HL-60 (cell line): ENCODE data around the gene PRDM8.

Source experiments
- DNase-seq, 2 experiments: peaks; one replicate each; pipeline ENCODE4 v3.0.0-alpha.2; 2010 to 2020; ENCODE audit warnings: low read depth in 1 of 2, low spot score in 1 of 2
- H3K27ac ChIP-seq: fragments of 250-450 bp; sonication (Bioruptor Pico); replicated peaks from 2 replicates; pipeline ENCODE4 v1.5.1; 2020; ENCODE audit warnings: mild to moderate bottlenecking, moderate library complexity
- H3K27me3 ChIP-seq: fragments of 250-450 bp; sonication (Bioruptor Pico); 2 replicates; pipeline ENCODE4 v1.5.1; 2021; ENCODE audit warnings: mild to moderate bottlenecking, moderate library complexity; ENCODE audit not compliant: insufficient read depth, poor library complexity, severe bottlenecking
- H3K4me3 ChIP-seq: replicated peaks from 2 replicates; pipeline ENCODE4 v1.5.1; 2011; ENCODE audit warnings: mild to moderate bottlenecking, control low read depth, low read length; ENCODE audit not compliant: insufficient read depth
- CTCF ChIP-seq: IDR thresholded peaks from one replicate; pipeline ENCODE4 v1.5.1; 2011; ENCODE audit warnings: low read length, control low read depth, inconsistent platforms; ENCODE audit not compliant: insufficient read depth
- GABPA ChIP-seq: IDR thresholded peaks from 2 replicates; pipeline ENCODE4 v1.6.1; 2012; ENCODE audit warnings: low read depth
- POLR2AphosphoS5 ChIP-seq: IDR thresholded peaks from 2 replicates; pipeline ENCODE4 v1.6.1; 2012; ENCODE audit warnings: low read depth
- REST ChIP-seq: IDR thresholded peaks from 2 replicates; pipeline ENCODE4 v1.6.1; 2012; ENCODE audit warnings: low read depth; ENCODE audit not compliant: insufficient replicate concordance
- SPI1 ChIP-seq: IDR thresholded peaks from 2 replicates; pipeline ENCODE4 v1.6.1; 2012; ENCODE audit warnings: low read depth, mild to moderate bottlenecking, borderline replicate concordance

The PRDM8 gene

GRCh38 chr4:80204433-80205011, 7.2 kb downstream of the PRDM8 start:
- Histone ChIP-seq H3K27me3 (no peaks in the 10 kb centered on the region), H3K4me3 (no peak overlapping the region), H3K27ac (no peak overlapping the region)
- TF ChIP-seq GABPA (no peak), POLR2AphosphoS5 (no peak), CTCF (no peak), SPI1 (no peak), REST (no peak)
- no peak for DNase-seq

- no peaks in the 10 kb centered on the region for H3K27me3 ChIP-seq
- no peak overlapping the region for H3K4me3 ChIP-seq
- no peak for TF ChIP-seq CTCF
- DNase-seq, result no peak
- no peak overlapping the region for H3K27ac ChIP-seq
Measured at GRCh38 chr4:80206111-80206510, 8.8 kb downstream of the PRDM8 start.

- Histone ChIP-seq H3K27me3 (no peaks in the 10 kb centered on the region), H3K4me3 (no peak overlapping the region), H3K27ac (no peak overlapping the region)
- DNase-seq, result no peak
- no peak for TF ChIP-seq POLR2AphosphoS5
- TF ChIP-seq REST, result no peak
- no peak for TF ChIP-seq CTCF
- TF ChIP-seq SPI1, result no peak
- no peak for TF ChIP-seq GABPA
Measured at GRCh38 chr4:80206521-80207171, 9.3 kb downstream of the PRDM8 start.

- no peak overlapping the region for H3K27ac ChIP-seq
- TF ChIP-seq POLR2AphosphoS5 (no peak), SPI1 (no peak), CTCF (no peak), GABPA (no peak), REST (no peak)
- no peak for DNase-seq
- no peaks in the 10 kb centered on the region for H3K27me3 ChIP-seq
- no peak overlapping the region for H3K4me3 ChIP-seq
Measured at GRCh38 chr4:80207172-80207583, 9.9 kb downstream of the PRDM8 start.
